Tibial nerve (tissue), 4 donors: Measurements from ENCODE around the gene CSF2. TPM values are rescaled to one million over a fixed set of nuclear protein-coding genes. Genes with fewer than 3 reads are reported as not detected.

ENCODE experiments used
- DNase-seq, 2 donors: peaks; one replicate each; pipeline ENCODE4 v3.0.0-alpha.2; 2019; ENCODE audit warnings: low spot score in 2 of 2
- H3K27ac ChIP-seq, 4 donors: fragments of 200-600 bp; sonication (generic) in 3 of 4; one replicate each; pipeline ENCODE4 v1.5.1; 2017 to 2019; ENCODE audit warnings: mild to moderate bottlenecking in 1 of 4
- H3K27me3 ChIP-seq, 2 donors: fragments of 200-600 bp; sonication (generic) in 1 of 2; one replicate each; pipeline versions ENCODE4 v1.5.1 to v1.6.0; 2017 to 2019
- H3K36me3 ChIP-seq, 3 donors: fragments of 200-600 bp; sonication (generic); one replicate each; pipeline ENCODE4 v1.5.1; 2018 to 2019
- H3K4me1 ChIP-seq, 4 donors: fragments of 200-600 bp; sonication (generic) in 3 of 4; one replicate each; pipeline ENCODE4 v1.5.1; 2017 to 2019
- H3K4me3 ChIP-seq, 4 donors: fragments of 200-600 bp; sonication (generic) in 3 of 4; one replicate each; pipeline ENCODE4 v1.5.1; 2017 to 2019; ENCODE audit warnings: mild to moderate bottlenecking in 1 of 4, moderate library complexity in 1 of 4
- H3K9me3 ChIP-seq, 4 donors: fragments of 200-600 bp; sonication (generic) in 3 of 4; one replicate each; pipeline ENCODE4 v1.5.1; 2017 to 2019
- CTCF ChIP-seq, 5 experiments: fragments of 200-600 bp in 3 of 5; fragments of 450-650 bp in 2 of 5; sonication (generic) in 3 of 5; IDR thresholded peaks; one replicate each; pipeline ENCODE4 v1.5.1; 2016 to 2019; ENCODE audit warnings: antibody characterized with exemption in 5 of 5, mild to moderate bottlenecking in 3 of 5, moderate library complexity in 2 of 5
- EP300 ChIP-seq, 2 donors: sonication (generic); formaldehyde crosslinking; IDR thresholded peaks; one replicate each; pipeline ENCODE4 v1.6.1; 2017; ENCODE audit warnings: antibody characterized with exemption in 2 of 2, mild to moderate bottlenecking in 1 of 2
- POLR2A ChIP-seq, 2 donors: fragments of 450-650 bp; IDR thresholded peaks; one replicate each; pipeline ENCODE4 v1.6.1; 2017; ENCODE audit warnings: antibody characterized with exemption in 2 of 2, mild to moderate bottlenecking in 2 of 2, moderate library complexity in 2 of 2
- WGBS, 2 donors: methylation state at CpG; one replicate each; pipeline ENCODE4 v1.1.5; 2018; 5-methylcytosine and 5-hydroxymethylcytosine counted together
- total RNA-seq, 4 donors: library from RNA; depleted of rRNA; stranded (reverse); fragments of >200 nt; gene quantifications; one replicate each; pipeline ENCODE4 v1.1.0, GENCODE V29; 2016

The CSF2 gene
- total RNA-seq, 4 donors from 2014 or later: not detected

GRCh38 chr5:132037353-132037752 is 36.2 kb upstream of the CSF2 start:
- peaks cover 0 to 12% (median 0%) of the 10 kb centered on the region in 4 donors for H3K9me3 ChIP-seq
- H3K36me3 ChIP-seq: no peaks in the 10 kb centered on the region
- H3K27me3 ChIP-seq: no peaks in the 10 kb centered on the region
- DNase-seq: no peak
- no peak overlapping the region for H3K27ac ChIP-seq
- 52% methylated on average over 2 of the region's 2 CpGs for WGBS, 2 donors
- no peak for TF ChIP-seq CTCF (IDR thresholded peaks at IDR 0.05)
- TF ChIP-seq POLR2A (IDR thresholded peaks at IDR 0.05): no peak
- no peak for TF ChIP-seq EP300 (IDR thresholded peaks at IDR 0.05)
- no peak overlapping the region for H3K4me3 ChIP-seq
- H3K4me1 ChIP-seq: no peaks in the 10 kb centered on the region

GRCh38 chr5:132044207-132044606 is 29.4 kb upstream of the CSF2 start:
- Histone ChIP-seq H3K27me3 (peaks cover 0 to 6% of the 10 kb centered on the region in 2 donors), H3K36me3 (no peaks in the 10 kb centered on the region), H3K4me3 (no peak overlapping the region), H3K9me3 (peaks cover 0 to 4% (median 0%) of the 10 kb centered on the region in 4 donors), H3K4me1 (no peaks in the 10 kb centered on the region), H3K27ac (no peak overlapping the region)
- WGBS, 2 donors: 87 to 90% methylated on average over 10 of the region's 10 CpGs
- DNase-seq: no peak
- TF ChIP-seq CTCF (IDR thresholded peaks at IDR 0.05): no peak
- no peak for TF ChIP-seq POLR2A (IDR thresholded peaks at IDR 0.05)
- TF ChIP-seq EP300 (IDR thresholded peaks at IDR 0.05): no peak

GRCh38 chr5:132046880-132047299 is 26.7 kb upstream of the CSF2 start:
- H3K27me3 ChIP-seq: peaks cover 0 to 6% of the 10 kb centered on the region in 2 donors
- no peaks in the 10 kb centered on the region for H3K36me3 ChIP-seq
- no peak overlapping the region for H3K27ac ChIP-seq
- H3K4me1 ChIP-seq: no peaks in the 10 kb centered on the region
- TF ChIP-seq POLR2A (IDR thresholded peaks at IDR 0.05) (no peak), EP300 (IDR thresholded peaks at IDR 0.05) (no peak), CTCF (IDR thresholded peaks at IDR 0.05) (no peak)
- no peak overlapping the region for H3K4me3 ChIP-seq
- DNase-seq: no peak
- WGBS, 2 donors: 80 to 82% methylated on average over 7 of the region's 7 CpGs
- no peaks in the 10 kb centered on the region for H3K9me3 ChIP-seq

GRCh38 chr5:132049093-132049492 is 24.5 kb upstream of the CSF2 start:
- Histone ChIP-seq H3K36me3 (no peaks in the 10 kb centered on the region), H3K27me3 (no peaks in the 10 kb centered on the region), H3K9me3 (no peaks in the 10 kb centered on the region), H3K27ac (no peak overlapping the region), H3K4me1 (no peaks in the 10 kb centered on the region), H3K4me3 (no peak overlapping the region)
- DNase-seq: no peak
- WGBS, 2 donors: 53 to 54% methylated on average over 4 of the region's 4 CpGs
- no peak for TF ChIP-seq CTCF (IDR thresholded peaks at IDR 0.05)
- TF ChIP-seq POLR2A (IDR thresholded peaks at IDR 0.05): no peak
- no peak for TF ChIP-seq EP300 (IDR thresholded peaks at IDR 0.05)

GRCh38 chr5:132049559-132049958 is 24.0 kb upstream of the CSF2 start:
- 88 to 93% methylated on average over 12 of the region's 12 CpGs for WGBS, 2 donors
- H3K4me3 ChIP-seq: no peak overlapping the region
- no peak for DNase-seq
- no peaks in the 10 kb centered on the region for H3K9me3 ChIP-seq
- no peaks in the 10 kb centered on the region for H3K4me1 ChIP-seq
- TF ChIP-seq POLR2A (IDR thresholded peaks at IDR 0.05) (no peak), CTCF (IDR thresholded peaks at IDR 0.05) (no peak), EP300 (IDR thresholded peaks at IDR 0.05) (no peak)
- no peak overlapping the region for H3K27ac ChIP-seq
- H3K27me3 ChIP-seq: no peaks in the 10 kb centered on the region
- H3K36me3 ChIP-seq: no peaks in the 10 kb centered on the region
